ENCODE measurements around the gene TARS3. TPM values are rescaled to one million over a fixed set of nuclear protein-coding genes. Genes with fewer than 3 reads are reported as not detected.
"Not testable (repeated sequence)": the region's sequence is repeated elsewhere in the genome, so short reads cannot be mapped to it uniquely, and the experiment has no call there.

The TARS3 gene
- total RNA-seq: 10 to 100 TPM; 25.0 to 40.2 TPM
- 10.3 TPM for polyA plus RNA-seq (ENCODE audit: insufficient read depth, low read depth, low replicate concordance)
- long read RNA-seq, donor 1, partial matches to known transcripts: 0 of 1 reads
- long read RNA-seq, donor 1, other reads (novel, unspliced or antisense): 0 of 1 reads
- long read RNA-seq, donor 2: 0 reads

DNA sequence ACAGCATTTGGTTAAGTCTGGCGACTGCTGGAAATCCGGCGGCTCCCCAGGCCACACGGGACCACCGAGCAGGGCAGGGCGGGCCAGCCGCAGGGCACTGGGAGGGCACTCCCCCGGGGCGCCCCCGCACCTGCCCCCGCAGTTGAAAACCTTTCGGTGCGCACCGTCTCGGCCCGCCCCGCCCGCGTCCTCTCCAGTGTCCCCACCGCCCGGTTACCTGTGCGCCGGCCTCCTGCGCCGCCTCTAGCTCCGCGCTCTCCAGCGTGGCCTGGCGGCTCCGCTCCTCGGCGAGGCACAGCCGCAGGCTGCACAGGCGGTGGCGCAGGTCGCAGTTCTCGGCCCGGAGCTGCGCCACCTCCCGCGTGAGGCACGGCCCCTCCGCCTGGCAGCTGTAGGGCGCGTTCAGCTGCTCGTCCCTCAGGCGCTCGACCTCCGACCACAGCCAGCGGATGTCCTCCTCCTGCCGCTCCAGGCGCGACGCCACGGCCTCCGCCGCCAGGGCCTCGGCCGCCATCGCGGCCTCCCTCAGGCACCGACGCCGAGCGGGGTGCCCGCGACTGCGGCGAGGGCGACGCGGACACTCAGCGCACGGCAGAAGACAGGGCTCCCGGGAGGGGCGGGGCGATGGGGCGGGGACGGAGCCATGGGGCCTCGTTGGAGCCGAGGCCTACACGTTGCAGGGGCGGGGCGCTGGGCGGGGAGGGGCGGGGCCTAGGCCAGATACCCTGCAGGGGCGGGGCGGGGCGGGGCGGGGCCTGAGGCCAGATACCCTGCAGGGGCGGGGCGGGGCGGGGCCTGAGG, at the start of gene TARS3:
Gene TARS3, minus strand, starts transcription at position 600 of the 801 bp plus-strand sequence. Its CDS starts 86 bp downstream, at position 514.
- 0 to 1% methylated on average over 10 to 74 of the region's 93 CpGs for WGBS, 2 donors
- no peaks in the 10 kb centered on the region for H3K27me3 ChIP-seq
- intact Hi-C loops (cut with DNase I; ENCODE audit: low total_unique reads): no loop called here
- H3K27ac ChIP-seq: peak within 1 kb of the TSS; percentile 81 to 88
- H3K9me3 ChIP-seq: no peaks in the 10 kb centered on the region
- TF ChIP-seq, protein P1, sequence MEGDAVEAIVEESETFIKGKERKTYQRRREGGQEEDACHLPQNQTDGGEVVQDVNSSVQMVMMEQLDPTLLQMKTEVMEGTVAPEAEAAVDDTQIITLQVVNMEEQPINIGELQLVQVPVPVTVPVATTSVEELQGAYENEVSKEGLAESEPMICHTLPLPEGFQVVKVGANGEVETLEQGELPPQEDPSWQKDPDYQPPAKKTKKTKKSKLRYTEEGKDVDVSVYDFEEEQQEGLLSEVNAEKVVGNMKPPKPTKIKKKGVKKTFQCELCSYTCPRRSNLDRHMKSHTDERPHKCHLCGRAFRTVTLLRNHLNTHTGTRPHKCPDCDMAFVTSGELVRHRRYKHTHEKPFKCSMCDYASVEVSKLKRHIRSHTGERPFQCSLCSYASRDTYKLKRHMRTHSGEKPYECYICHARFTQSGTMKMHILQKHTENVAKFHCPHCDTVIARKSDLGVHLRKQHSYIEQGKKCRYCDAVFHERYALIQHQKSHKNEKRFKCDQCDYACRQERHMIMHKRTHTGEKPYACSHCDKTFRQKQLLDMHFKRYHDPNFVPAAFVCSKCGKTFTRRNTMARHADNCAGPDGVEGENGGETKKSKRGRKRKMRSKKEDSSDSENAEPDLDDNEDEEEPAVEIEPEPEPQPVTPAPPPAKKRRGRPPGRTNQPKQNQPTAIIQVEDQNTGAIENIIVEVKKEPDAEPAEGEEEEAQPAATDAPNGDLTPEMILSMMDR (IDR thresholded peaks at IDR 0.05): peak in 1 of 3 experiments; percentile 8
- no peak for TF ChIP-seq POLR2A (IDR thresholded peaks at IDR 0.05)
- peak within 1 kb of the TSS; percentile 90 for H3K4me3 ChIP-seq
- H3K4me1 ChIP-seq: peaks cover 11% of the 10 kb centered on the region
- peak; percentile 97 for DNase-seq
- H3K36me3 ChIP-seq (ENCODE audit: low read depth, missing control alignments): no peaks in the 10 kb centered on the region

DNA sequence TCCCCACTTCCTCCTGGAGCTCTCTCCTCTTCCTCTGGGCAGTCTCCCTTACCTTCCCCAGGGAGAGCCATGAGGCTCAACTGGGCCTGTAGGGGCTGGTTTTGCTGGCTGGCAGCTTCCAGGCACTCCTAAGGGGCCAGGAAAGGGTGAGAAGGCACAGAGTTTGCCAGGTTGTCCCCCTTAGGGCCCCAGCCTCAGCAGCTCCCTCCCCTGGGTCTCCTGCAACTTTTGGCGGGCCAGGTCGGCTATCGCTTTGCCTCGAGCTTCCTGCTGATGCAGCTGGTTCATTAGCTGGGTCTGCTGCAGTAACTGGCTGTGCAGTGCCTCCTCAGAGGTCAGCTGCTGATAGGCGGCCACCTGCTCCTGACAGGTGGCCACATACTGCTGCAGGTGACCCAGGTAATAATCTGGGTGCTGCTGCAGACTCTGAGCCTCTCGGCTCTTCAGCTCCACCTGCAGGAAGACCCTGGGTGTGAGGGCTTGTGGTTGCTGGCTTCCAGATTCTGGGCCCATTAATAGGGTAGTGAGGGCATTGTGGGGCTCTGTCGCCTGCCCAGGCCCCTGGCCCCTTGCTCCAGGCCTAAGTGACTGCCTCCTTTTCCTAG, 49.3 kb upstream of the TARS3 start:
- 62 to 68% methylated on average over 6 to 7 of the region's 7 CpGs for WGBS, 2 donors
- intact Hi-C loops (cut with DNase I; ENCODE audit: low total_unique reads): no loop called here
- Histone ChIP-seq H3K4me3 (no peak overlapping the region), H3K36me3 (ENCODE audit: low read depth, missing control alignments) (no peaks in the 10 kb centered on the region), H3K4me1 (no peaks in the 10 kb centered on the region), H3K27ac (no peak overlapping the region), H3K9me3 (no peaks in the 10 kb centered on the region), H3K27me3 (no peaks in the 10 kb centered on the region)
- no peak for DNase-seq
- no peak for TF ChIP-seq POLR2A (IDR thresholded peaks at IDR 0.05)
- TF ChIP-seq, protein P1 (IDR thresholded peaks at IDR 0.05): no peak

DNA sequence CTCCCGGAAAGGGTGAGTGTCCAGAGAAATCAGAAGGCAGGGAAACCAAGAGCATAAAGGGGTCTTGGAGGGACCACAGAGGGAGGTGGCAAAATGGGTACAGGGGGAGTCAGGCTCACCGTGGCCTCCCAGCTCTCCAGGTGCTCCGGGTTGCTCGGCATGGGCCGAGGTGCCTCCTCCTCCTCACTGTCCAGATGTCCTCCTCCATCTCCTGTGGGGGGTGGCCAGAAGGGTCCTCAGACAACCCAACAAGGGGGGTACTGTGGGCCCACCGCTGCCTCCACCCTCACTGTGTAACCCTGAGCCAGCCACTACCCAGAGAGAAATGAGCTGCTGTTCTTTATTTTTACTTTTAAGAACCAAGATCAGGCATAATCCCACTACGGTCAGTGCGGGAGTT, 48.6 kb upstream of the TARS3 start:
- Histone ChIP-seq H3K27ac (no peak overlapping the region), H3K4me1 (no peaks in the 10 kb centered on the region), H3K27me3 (no peaks in the 10 kb centered on the region), H3K36me3 (ENCODE audit: low read depth, missing control alignments) (no peaks in the 10 kb centered on the region), H3K9me3 (no peaks in the 10 kb centered on the region), H3K4me3 (no peak overlapping the region)
- intact Hi-C loops (cut with DNase I; ENCODE audit: low total_unique reads): no loop called here
- WGBS, 2 donors: 87 to 90% methylated on average over 6 to 8 of the region's 8 CpGs
- TF ChIP-seq POLR2A (IDR thresholded peaks at IDR 0.05): no peak
- TF ChIP-seq, protein P1 (IDR thresholded peaks at IDR 0.05): no peak
- no peak for DNase-seq

DNA sequence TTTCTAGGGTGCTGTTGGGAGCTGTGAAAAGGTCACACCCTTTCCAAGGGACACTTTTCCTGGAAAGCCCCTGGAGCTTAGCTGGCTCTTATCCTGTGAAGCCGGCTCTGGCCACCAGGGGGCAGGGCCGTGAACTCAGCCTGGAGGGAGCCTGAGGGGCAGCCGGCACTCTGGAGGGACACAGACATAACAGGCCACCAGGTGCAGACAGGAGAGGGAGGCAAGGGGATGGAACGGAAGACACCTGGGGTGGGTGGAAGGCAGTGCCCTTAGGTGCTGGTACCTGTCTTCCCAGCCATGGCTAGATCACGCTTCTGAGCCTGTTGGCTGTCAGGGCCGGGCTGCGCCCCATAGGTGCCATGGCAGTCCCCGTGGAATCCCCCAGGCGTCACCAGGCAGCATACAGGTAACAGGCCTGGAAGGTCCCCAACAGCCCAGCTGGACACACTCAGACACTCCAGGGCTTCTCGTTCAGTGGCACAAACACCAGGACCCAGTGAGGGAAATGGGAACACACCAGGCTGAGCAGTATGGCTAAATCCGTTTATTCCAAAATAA, 42.9 kb upstream of the TARS3 start:
- H3K27me3 ChIP-seq; H3K9me3 ChIP-seq; H3K36me3 ChIP-seq (ENCODE audit: low read depth, missing control alignments); H3K4me1 ChIP-seq; H3K27ac ChIP-seq; intact Hi-C loops (cut with DNase I; ENCODE audit: low total_unique reads); DNase-seq; H3K4me3 ChIP-seq: not testable (repeated sequence)
- 80 to 88% methylated on average over 1 to 8 of the region's 11 CpGs for WGBS, 2 donors

DNA sequence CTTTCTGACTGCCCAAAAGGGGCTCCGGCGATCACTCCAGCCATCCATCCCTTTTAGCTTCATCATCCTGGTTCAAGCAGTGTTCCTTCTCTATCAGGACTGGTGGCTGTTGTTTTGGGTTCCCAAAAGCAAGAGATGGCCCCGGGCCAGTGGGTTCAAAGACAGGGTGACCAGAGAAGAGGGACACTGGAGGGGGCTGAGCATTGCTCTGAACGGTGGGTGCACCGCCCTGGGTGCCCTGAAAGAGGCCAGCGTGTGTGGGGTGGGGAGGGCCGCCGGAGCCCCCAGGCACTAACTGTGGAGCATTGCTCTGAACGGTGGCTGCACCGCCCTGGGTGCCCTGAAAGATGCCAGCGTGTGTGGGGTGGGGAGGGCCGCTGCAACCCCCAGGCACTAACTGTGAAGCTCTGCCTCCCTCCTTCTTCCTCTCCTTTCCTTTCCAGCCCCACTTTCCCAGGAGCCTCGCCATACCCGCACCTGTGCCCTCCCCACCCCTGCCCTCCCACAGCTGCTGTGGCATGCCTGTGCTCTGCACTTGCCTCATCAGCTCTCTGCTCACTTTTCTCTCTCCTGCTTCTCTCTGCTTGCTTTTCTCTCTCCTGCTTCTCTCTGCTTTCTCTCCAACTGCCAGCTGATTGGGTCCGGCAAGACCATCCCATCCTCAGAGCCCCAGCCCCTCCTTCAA, 41.6 kb upstream of the TARS3 start:
- Histone ChIP-seq H3K36me3 (ENCODE audit: low read depth, missing control alignments) (no peaks in the 10 kb centered on the region), H3K9me3 (no peaks in the 10 kb centered on the region), H3K4me1 (no peaks in the 10 kb centered on the region), H3K27ac (no peak overlapping the region), H3K27me3 (no peaks in the 10 kb centered on the region), H3K4me3 (no peak overlapping the region)
- TF ChIP-seq, protein P1 (IDR thresholded peaks at IDR 0.05): no peak
- TF ChIP-seq POLR2A (IDR thresholded peaks at IDR 0.05): no peak
- WGBS, 2 donors: 82% methylated on average over 15 of the region's 15 CpGs
- DNase-seq: no peak
- intact Hi-C loops (cut with DNase I; ENCODE audit: low total_unique reads): no loop called here

DNA sequence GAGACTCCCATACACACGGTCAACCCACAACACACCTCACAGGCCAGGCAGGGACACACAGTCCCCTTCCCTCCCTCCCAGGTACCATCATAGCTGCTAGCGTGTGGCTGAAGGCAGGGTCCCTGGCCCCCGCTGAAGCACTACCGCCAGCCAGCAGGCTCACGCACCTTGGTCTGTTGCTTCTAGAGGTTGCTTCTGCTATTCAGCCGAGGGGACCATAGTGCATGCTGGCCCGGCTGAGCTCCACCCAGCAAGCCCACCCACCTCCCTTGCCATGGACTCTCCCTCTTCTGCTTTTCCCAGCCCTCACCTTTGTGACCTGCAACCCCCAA, 41.0 kb upstream of the TARS3 start:
- intact Hi-C loops (cut with DNase I; ENCODE audit: low total_unique reads); H3K36me3 ChIP-seq (ENCODE audit: low read depth, missing control alignments); DNase-seq; H3K27ac ChIP-seq; H3K9me3 ChIP-seq; H3K4me3 ChIP-seq; H3K4me1 ChIP-seq; H3K27me3 ChIP-seq: not testable (repeated sequence)
- 88 to 95% methylated on average over 7 of the region's 7 CpGs for WGBS, 2 donors

DNA sequence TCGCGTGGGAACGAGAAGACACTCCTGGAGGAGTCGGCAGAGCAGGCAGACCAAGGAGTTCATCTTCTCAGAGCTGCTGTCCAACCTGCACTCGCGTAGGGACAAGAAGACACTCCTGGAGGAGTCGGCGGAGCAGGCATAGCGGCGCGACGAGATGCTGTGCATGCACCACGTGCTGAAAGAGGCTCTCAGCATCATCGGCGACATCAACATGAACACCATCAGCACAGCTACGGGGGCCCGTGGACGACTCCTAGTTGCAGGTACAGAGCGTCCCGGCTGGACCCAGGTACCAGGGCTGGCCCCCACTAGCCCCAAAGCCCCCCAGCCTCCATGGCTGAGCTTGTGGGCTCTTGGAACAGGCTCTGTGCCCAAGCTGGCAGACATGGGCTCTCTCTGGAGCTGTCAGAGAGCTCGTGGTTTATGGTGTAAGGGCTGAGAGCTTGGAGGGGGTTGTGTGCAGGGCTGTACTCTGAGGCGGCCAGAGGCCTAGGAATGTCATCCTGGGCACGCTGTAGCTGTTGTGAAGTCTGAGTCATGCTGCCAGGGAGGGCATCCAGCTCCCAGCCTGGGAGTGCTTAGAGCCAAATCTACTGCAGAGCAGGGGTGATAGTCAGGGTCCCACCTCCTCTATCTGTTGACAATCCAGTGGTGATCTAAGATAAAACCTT, 40.5 kb upstream of the TARS3 start:
- H3K4me3 ChIP-seq; DNase-seq; H3K9me3 ChIP-seq; H3K36me3 ChIP-seq (ENCODE audit: low read depth, missing control alignments); H3K27me3 ChIP-seq; intact Hi-C loops (cut with DNase I; ENCODE audit: low total_unique reads); H3K4me1 ChIP-seq; H3K27ac ChIP-seq: not testable (repeated sequence)
- 87 to 88% methylated on average over 19 to 20 of the region's 23 CpGs for WGBS, 2 donors

Measured in testis (tissue), 5 donors.